ENCODE results near the gene ASIC3.
"Not testable (repeated sequence)": the region's sequence is repeated elsewhere in the genome, so short reads cannot be mapped to it uniquely, and the experiment has no call there.

The ASIC3 gene

GRCh38 chr7:151047976-151048815, at the start of gene ASIC3:
TSS of gene ASIC3 (plus strand) at chr7:151048531. CDS start at chr7:151048886, 355 bp downstream.
- DNase-seq (ENCODE audit: low read depth in 2 of 2): no peak

- DNase-seq (ENCODE audit: low read depth in 2 of 2): no peak
Measured at GRCh38 chr7:150999001-150999400, 49.3 kb upstream of the ASIC3 start.

- DNase-seq (ENCODE audit: low read depth in 2 of 2): no peak
Measured at GRCh38 chr7:150999497-151000230, 48.7 kb upstream of the ASIC3 start.

GRCh38 chr7:151000897-151001495, 47.3 kb upstream of the ASIC3 start:
- DNase-seq (ENCODE audit: low read depth in 2 of 2): no peak

- no peak for DNase-seq (ENCODE audit: low read depth in 2 of 2)
Measured at GRCh38 chr7:151001546-151001945, 46.8 kb upstream of the ASIC3 start.

GRCh38 chr7:151003572-151003971, 44.8 kb upstream of the ASIC3 start:
- no peak for DNase-seq (ENCODE audit: low read depth in 2 of 2)

GRCh38 chr7:151005566-151005965, 42.8 kb upstream of the ASIC3 start:
- no peak for DNase-seq (ENCODE audit: low read depth in 2 of 2)

- DNase-seq (ENCODE audit: low read depth in 2 of 2): no peak
Measured at GRCh38 chr7:151006590-151007300, 41.6 kb upstream of the ASIC3 start.

- no peak for DNase-seq (ENCODE audit: low read depth in 2 of 2)
Measured at GRCh38 chr7:151007469-151007898, 40.8 kb upstream of the ASIC3 start.

- DNase-seq (ENCODE audit: low read depth in 2 of 2): no peak
Measured at GRCh38 chr7:151008143-151008510, 40.2 kb upstream of the ASIC3 start.

- peak; percentile 79 to 90 for DNase-seq (ENCODE audit: low read depth in 2 of 2)
Measured at GRCh38 chr7:151008511-151009323, 39.6 kb upstream of the ASIC3 start.

GRCh38 chr7:151009327-151010036, 38.8 kb upstream of the ASIC3 start:
- no peak for DNase-seq (ENCODE audit: low read depth in 2 of 2)

- no peak for DNase-seq (ENCODE audit: low read depth in 2 of 2)
Measured at GRCh38 chr7:151010037-151010306, 38.4 kb upstream of the ASIC3 start.

- no peak for DNase-seq (ENCODE audit: low read depth in 2 of 2)
Measured at GRCh38 chr7:151010307-151011096, 37.8 kb upstream of the ASIC3 start.

- DNase-seq (ENCODE audit: low read depth in 2 of 2): no peak
Measured at GRCh38 chr7:151011097-151011409, 37.3 kb upstream of the ASIC3 start.

- not testable (repeated sequence) for DNase-seq (ENCODE audit: low read depth in 2 of 2)
Measured at GRCh38 chr7:151011616-151012015, 36.7 kb upstream of the ASIC3 start.

GRCh38 chr7:151012031-151012692, 36.2 kb upstream of the ASIC3 start:
- DNase-seq (ENCODE audit: low read depth in 2 of 2): no peak

- no peak for DNase-seq (ENCODE audit: low read depth in 2 of 2)
Measured at GRCh38 chr7:151012911-151013347, 35.4 kb upstream of the ASIC3 start.

- no peak for DNase-seq (ENCODE audit: low read depth in 2 of 2)
Measured at GRCh38 chr7:151013356-151013732, 35.0 kb upstream of the ASIC3 start.
